GM21526 (cell line): ENCODE data around the gene JPH2.

Source experiments
- ATAC-seq: cut with Tn5 transposase; IDR thresholded peaks from one replicate; pipeline ENCODE4 v1.9.1; 2021; ENCODE audit warnings: moderate library complexity; ENCODE audit not compliant: unreplicated experiment, low FRiP score

Gene JPH2

DNA sequence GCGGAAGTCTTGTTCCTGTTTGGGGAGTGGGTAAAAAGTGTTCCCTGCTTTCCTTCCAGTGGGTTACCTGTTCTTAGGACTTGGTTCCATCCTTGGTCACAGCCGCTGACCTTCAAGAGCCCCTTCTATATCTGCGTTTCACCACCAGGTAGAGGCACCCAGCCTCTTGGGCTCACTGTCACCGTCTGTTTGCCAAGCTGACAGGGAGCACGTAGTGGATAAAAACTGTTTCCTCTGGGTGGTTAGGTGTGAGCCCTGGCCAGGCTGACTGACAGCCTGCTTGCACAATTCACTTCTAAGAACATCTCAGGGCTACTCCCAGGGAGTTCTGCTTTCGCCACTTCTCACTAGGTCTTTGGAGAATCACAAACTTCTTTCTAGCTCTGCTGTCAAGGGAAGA, 1.8 kb upstream of the JPH2 start:
- no peak for ATAC-seq

DNA sequence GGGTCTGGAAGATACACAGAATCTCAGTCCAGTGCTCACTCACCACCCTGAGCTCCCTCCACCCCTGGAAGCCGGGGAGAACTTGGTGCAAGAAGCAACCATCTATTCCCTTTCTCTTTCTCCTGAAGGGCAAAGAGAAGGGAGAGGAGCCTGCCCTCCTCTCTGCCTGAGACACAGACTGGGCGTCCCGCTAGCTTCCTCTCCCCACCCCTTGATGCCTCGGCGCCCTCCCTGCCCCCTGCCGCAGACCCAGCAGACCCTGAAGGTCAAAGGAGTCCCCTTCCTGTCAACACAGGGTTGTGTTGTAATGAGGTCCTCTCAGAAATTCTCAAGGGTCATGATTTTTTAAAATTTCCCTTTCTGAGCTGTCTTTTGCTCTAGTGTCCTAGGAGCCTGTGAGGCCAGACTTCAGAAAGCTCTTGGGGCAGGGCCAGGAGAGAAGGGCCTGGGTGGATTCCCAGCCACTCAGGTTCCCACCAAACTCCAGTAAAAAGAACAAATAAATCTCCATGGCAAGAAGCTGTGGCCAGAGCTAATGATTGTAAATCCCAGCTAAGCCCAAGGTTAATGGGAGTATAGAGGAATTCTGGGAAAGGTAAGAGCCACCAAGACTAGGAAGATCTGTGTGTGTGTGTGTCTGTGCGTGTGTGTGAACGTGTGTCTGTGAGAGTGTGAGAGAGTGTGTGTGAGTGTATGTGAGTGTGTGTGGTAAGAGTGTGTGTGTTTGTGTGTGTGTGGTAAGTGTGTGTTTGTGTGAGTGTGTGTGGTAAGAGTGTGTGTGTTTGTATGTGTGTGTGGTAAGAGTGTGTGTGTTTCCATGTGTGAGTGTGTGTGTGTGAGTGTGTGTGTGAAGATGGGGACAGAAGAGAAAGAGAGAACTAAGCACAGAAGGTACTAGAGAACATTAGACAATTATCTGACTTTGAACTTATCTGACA, 1.1 kb upstream of the JPH2 start:
- no peak for ATAC-seq

DNA sequence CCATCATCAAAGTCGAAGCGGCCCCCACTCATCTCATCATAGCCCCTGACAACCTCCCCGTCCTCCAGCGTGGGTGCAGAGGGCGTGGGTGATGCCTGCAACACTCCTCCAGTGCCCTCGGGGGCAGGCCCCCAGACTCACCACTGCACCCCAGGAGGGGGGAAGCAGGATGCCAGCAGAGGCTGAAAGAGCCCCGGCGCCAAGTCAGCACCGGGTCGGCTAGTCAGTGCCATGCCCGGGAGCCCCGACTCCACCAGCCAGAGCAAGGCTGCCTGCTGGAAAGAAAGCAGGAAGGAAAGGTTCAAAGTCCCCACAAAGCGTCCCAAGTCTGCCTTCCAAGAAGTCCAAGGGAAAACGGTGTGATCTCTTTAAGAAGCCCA, 324 bp downstream of the JPH2 start:
- ATAC-seq = no peak

DNA sequence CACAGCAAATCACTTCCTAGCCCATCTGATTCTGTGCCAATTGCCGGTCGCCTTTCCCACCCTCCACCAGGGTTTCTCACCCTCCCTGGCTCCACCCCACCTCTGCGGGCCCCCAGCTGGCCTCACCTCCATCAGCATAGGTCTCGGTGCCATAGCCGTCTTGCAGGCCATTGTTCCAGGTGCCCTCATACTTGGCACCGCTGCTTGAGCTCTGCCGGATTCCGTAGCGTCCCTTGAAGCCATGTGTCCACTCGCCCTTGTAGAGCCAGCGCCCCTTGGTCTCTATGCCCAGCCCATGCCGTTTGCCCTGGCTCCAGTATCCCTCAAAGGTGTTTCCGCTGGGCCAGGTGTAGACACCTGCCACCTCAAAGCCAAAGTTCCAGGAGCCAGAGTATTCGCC, 787 bp downstream of the JPH2 start:
- no peak for ATAC-seq

DNA sequence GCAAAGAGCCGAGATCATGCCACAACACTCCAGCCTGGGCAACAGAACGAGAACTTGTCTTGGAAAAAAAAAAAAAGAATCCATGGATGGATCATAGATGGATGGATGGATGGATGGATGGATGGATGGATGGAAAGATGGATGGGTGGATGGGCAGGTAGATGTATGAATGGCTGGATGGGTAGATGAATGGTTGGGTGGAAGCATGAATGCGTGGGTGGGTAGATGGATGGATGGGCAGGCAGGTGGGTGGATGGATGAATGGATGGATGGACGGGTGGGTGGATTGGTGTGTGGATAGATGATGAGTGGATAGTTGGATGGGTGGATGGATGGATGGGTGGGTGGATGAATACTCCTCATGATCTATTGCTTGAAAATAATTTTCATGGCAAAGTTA, 1.4 kb downstream of the JPH2 start:
- ATAC-seq = no peak

DNA sequence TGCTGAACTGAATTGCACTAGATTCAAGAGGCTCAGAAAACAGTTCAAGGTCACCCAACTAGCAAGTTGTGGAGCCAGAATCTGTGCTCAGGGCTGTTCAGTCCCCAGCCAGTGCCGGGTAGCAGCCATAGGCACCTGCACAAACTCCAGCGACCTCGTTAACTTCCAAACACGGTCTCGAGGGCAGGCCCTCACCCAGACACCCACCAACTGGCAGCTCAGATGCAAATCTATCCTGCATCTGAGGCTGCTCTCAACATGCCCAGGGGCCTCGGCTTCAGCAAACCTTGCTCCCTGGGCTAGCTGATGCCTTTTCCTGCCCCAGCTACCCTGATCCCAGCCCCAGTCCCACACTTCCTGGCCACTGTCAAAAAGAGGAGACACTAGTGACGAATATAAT, 3.7 kb downstream of the JPH2 start:
- no peak for ATAC-seq

DNA sequence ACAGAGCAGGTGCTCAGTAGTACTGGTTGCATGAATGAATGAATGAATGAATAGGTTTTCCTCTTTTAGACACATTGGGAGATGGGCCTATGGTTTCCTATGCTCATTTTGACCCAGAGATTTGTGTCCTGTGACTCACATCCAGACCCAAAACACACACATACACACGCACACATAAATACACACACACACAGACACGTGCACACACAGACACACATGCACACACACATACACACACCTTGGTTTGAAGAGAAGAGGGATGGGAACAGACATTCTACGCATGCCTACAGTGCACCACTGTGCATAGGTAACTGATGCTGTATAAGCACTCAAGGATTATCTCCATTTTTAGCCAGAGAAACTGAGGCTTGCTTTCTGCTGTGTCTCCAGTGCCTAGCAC, 4.1 kb downstream of the JPH2 start:
- no peak for ATAC-seq

DNA sequence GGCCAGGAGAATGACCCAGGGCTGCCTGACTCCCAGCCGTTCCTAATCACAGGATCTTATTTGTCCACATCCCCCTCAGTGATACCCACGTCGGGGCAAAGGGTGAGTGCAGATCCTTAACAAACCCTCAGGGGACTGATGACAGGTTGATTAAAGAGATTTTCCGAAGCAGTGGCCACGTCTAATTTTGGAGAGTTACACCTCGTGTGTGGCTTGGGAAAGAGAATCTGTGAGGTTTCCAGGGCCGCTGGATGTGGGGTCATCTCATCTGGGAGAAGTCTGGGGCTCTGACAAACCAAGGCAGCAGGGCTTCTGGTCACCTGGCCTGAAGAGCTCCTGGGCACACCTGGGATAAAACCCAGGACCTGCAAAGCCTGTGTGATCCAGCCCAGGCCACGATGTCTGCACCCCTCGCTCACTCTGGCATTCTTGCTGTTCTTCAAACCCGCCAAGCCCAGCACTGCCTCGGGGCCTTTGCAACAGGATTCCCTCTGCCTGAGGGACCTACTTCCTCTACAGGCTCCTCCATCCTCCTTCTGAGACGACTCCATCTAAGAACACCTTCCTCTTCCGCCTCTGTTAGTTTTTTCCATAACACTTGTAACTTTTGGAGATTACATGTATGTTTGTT, 4.7 kb downstream of the JPH2 start:
- no peak for ATAC-seq

DNA sequence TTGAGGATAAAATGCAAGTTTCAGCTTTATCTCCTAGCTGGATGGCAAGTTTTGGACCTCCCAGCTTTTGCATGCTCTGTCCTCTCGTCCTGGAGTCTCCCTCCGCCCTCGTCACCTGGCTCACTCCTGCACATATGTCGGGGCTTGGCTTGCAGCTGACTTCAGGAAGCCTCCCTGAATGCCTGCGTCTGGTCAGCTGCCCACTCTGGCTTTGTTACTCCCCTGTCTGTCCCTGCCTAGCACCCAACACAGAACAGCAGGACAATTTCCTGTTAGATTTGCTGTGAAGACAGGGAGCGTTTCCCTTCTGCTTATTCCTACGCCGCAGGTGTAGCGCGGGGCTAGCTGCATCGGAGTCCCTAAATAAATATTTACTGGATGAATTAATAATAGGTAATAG, 5.4 kb downstream of the JPH2 start:
- ATAC-seq = no peak

DNA sequence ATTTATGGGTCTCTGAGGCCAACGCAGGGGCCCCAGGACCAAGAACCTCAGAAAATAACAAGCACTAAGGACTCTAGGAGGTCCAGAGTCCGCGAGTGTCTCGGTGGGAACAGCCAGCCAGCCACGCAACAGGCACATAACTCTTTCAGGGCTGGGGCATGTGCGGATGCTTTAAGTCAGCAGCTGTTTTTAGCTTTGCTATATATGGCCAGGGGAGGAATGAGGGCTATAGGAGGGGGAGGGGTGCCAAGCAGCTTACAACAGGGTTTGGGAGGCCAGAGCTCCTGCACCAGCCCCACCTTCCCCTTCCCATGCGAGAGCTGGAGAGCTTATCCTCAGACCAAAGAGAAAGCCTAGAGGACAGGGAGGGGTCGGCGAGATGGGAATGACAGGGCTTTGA, 6.2 kb downstream of the JPH2 start:
- ATAC-seq = no peak

DNA sequence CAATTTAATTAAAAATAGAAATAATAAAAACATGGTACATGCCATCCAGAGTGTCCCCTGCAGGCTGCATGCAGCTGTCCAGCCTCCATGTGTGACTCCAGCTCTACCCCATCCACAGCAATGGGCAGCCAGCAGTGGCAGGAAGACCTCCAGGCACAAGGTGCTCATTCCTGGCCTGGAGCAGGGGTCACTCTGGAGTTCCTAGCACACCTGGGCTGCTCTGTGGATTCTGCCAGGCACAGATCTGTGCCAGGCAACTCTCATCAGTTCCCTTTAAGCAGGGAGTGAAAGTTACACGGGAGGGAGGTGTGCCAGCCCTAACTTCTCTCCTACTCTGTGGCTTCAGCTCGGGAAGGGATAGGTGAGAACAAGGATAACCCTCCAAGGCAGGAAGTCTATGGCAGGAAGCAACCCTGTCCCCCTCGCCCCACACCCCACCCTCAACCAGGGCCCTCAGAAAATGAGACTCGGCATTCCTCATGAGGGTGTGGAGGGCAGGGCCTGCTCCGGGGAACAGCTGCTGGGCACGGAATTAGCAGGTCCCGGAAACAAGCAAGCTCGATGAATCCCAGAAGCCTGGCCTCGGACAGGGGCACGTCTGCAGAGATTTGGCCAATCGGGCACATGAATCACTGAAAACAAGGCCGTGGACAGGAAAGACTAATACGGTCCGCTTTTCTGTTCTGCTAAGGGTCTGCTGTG, 10.0 kb downstream of the JPH2 start:
- no peak for ATAC-seq

DNA sequence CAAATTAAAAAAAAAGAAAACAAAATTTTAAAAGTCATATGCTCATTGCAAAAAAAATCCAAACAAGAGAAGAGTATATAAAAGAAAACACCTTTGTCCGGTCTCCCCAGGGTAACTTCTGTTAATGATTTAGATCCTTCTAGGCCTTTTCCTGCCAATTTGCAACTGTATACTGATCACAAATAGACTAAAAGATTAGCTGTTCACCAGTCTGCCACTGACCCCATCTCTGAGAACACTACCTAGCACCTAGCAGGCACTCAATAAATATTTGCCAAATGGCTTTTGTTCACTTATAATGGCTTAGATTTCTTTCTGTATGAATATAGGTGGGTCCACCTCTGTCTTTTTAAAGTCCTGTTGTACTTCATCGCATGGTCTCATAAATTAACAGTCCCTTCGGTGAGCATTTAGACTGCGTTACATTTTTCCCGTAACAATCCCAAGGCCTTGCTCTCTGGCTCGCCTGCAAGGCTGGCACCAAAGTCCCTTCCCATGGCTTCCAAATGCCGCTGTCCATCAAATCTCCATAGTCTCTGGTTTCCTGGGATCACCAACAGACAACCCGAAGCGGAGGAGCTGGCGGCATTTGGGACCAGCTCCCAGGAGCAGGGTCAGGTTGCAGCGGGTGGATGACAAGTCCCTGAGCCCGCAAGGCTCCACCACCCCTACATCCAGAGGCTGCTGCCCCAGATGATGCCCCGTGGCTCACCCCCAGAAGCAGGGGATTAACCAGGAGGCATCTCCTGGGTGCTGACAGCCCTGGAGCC, 11.8 kb downstream of the JPH2 start:
- ATAC-seq = no peak

DNA sequence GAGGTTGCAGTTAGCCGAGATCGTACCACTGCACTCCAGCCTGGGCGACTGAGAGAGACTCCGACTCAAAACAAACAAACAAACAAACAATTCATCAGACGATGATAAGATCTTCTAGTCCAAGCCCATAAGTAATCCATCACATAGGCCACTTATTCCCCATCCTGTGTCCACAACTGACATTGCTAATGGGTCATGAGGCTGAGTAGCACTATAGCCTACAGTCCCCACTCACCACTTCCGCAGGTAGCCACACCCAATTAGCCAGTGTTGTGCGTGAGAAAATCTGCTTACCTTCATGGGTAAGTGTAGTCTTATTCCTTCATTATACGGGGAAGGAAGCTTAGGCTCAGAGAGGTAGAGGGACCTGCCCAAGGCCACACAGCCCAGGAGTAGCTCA, 13.1 kb downstream of the JPH2 start:
- no peak for ATAC-seq

DNA sequence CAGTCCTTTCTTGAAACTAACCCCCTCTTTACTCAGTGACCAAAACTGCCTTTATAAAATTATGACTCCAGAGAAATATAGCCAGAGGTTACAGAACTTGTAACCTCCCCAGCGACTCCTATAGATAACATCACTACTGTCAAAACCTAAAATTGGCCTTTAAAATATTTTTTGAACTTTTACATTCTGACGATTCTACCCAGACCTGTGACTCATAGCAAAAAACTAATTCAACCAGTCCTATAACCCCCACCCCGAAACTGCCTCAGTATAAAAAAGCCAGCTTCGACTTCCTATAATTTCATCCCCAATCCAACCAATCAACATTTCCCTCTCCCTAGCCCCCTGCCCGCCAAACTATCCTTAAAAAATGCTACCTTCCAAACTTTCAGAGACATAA, 13.9 kb downstream of the JPH2 start:
- no peak for ATAC-seq

DNA sequence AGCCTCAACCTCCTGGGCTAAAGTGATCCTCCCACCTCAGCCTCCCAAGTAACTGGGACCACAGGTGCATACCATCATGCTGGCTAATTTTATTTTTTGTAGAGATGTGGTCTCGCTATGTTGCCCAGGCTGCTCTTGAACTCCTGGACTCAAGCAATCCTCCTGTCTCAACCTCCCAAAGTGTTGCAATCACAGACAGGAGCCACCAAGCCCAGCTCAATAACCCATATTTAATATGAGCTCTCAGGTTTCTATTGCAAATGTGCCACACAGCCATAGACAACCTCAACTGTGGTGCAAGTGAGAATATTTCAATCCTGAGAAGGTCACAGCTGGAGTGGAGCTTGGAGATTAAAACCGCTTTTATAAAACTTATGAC, 14.4 kb downstream of the JPH2 start:
- no peak for ATAC-seq

DNA sequence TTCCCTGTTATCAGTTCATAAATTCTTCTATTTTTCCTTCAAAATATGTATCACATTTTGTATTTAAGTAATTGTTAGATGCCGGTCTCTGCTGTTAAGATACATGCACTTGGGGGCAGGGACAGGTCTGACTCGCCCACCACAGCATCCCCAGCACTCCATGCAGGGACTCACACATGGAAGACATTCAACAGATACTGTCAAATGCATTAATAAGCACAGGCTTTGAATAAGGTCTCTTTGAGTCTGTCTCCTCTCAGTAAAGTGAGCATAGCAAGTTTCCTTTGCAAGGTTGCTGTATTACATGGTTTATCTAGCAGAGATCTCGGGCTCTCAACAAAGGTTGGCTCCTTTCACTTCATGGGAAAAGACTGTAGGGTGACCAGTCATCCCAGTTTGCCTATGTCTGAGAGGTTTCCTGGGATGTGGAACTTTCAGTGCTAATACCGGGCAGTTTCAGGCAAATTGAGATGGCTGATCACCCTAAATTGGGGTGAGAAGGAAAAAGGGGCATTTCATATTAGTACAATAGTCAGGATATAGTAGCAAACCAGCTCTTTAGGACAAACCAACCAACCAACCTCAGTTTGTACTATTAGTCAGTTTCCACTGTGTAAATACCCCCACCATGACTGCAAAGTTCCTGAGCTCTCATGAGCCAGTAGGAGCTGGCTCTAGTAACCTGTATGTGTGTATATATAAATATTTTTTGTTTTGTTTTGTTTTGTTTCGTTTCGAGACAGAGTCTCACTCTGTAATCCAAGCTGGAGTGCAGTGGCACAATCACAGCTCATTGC, 15.0 kb downstream of the JPH2 start:
- no peak for ATAC-seq

DNA sequence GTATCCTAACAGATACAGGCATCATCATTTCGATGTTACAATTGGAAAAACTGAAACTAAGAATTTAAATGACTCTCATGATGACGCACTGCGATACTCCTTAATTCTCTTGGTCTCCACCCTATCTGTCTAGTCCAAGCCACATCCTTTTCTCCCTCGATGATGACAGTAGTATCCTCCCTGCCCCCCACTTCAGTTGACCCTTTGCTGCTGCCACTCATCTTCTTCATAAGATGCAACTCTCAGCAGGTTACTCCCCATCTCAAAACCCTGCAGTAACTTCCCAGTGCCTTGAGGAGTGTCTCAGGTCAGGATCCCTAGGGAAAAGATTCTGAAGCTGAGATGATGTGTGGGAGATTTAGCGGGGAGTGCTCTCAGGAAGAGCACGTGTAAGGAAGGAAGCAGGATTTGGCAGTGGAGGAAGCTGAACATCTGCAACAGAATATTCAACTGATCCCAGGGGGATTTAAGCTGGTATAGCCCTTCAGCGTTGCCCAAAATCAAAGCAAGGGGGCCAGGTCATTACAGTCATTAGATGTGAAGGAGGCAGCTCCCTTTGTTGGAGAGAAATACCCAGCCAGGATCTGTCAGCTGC, 16.1 kb downstream of the JPH2 start:
- no peak for ATAC-seq

DNA sequence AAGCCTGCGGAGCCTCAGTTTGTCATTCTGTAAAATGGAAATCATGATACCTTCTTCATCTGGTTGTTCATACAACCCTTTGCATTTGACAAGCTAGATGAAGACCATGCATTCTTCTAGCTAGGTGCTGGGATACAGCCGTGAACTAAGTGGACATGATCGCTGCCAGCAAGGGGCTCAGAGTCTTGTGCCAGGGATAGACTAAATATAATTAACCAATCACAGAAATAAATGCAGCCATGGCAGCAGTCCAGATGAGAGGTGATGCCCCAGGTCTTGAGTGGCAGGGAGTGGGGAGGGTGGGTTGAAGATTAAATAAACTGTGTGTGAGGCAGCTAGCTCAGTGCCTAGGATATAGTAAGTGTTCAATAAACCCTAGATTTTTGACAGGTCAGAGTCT, 19.3 kb downstream of the JPH2 start:
- no peak for ATAC-seq

DNA sequence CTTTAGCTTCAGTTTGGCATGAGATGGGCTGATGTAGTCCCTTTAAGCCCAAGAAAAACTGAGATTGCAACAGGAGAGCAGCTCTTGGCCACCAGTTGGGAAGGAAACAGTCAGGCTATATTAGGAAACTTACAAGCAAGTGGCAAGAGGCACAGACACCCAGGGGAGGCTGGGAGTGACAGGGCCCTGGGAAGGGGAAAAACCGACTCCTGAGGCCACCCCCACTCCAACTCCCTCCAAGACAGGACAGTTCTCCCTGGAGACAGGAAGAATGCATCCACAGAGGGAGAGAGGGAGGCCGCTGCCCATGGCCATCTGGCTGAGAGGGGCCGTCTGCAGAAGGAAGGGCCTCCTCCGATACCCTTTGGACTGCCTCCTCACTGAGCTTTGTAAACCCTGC, 20.5 kb downstream of the JPH2 start:
- ATAC-seq = no peak

DNA sequence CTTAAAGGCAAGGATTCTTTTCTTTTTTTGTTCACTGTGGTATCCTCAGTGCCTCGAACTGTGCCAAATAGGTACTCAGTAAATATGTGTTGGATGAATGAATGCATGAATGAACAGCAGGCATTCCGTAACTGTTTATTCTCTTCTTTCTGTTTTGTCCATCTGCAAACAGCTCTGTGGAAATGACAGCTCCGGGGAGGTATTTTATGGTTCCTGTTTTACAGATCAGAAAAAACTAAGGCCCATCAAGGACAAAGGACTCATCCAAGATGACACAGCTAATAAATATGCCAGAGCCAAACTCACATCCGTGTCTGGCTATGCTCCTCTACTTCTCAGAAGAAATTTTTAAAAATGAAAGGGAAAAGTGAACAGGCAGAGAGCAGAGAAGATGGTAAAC, 21.0 kb downstream of the JPH2 start:
- ATAC-seq = no peak
